K562 (cell line): ENCODE data around the gene PEX5L. TPM values are rescaled to one million over a fixed set of nuclear protein-coding genes. Genes with fewer than 3 reads are reported as not detected.

ENCODE experiments used
- ATAC-seq: fragments of 200-7000 bp; cut with Tn5 transposase; 3 replicates; pipeline ENCODE4 v1.9.1; 2020; ENCODE audit warnings: moderate library complexity
- BruUV-seq: library from RNA; stranded (reverse); fragments of 400-500 nt; replicated peaks from 2 replicates; lab custom pipeline; 2021; lab: Mats Ljungman, UMichigan
- CTCF ChIA-PET: fragments of 300-600 bp; formaldehyde crosslinking; extraction: SDS; loops from one replicate; lab custom pipeline; 2021; ENCODE audit warnings: low intra/inter-chr PET ratio; lab: Yijun Ruan, JAX
- POLR2A ChIA-PET: fragments of 300-600, 350-650 bp; sonication (Branson Sonifier 250); formaldehyde crosslinking; extraction: SDS; loops from one replicate; lab custom pipeline; 2021; ENCODE audit warnings: antibody characterized with exemption, inconsistent platforms; lab: Yijun Ruan, JAX
- DNase-seq, 4 experiments: peaks; one replicate each; pipeline versions ENCODE4 v3.0.0 to v3.0.0-alpha.2; 2011 to 2018; ENCODE audit warnings: low spot score in 3 of 4, mixed read lengths in 3 of 4; ENCODE audit errors: extremely low read depth in 1 of 4
- FAIRE-seq: peaks from 2 replicates; lab custom pipeline; 2011; peaks lifted over from hg19 to GRCh38; lab: Jason Lieb, UNC
- H2AFZ ChIP-seq: 2 replicates; pipeline ENCODE4 v1.6.0; 2011; ENCODE audit warnings: low read depth, low read length, control low read depth, inconsistent platforms
- H3K27ac ChIP-seq: fragments of 200-600 bp; 3 replicates; pipeline ENCODE4 v1.8.0; 2011; ENCODE audit warnings: low read depth, mild to moderate bottlenecking, control low read depth, inconsistent platforms, low read length, moderate library complexity, mixed read lengths; ENCODE audit errors: extremely low read depth
- H3K27me3 ChIP-seq, 2 experiments: fragments of 300-600 bp in 1 of 2; 2 replicates in 1 of 2; 3 replicates in 1 of 2; pipeline versions ENCODE4 v1.6.0 to v1.8.0; 2011; ENCODE audit warnings: inconsistent platforms in 2 of 2, low read length in 2 of 2, mild to moderate bottlenecking in 1 of 2, mixed read lengths in 1 of 2, moderate library complexity in 1 of 2; ENCODE audit not compliant: control insufficient read depth in 2 of 2, insufficient read depth in 2 of 2
- H3K36me3 ChIP-seq: fragments of 300-600 bp; 3 replicates; pipeline ENCODE4 v1.8.0; 2011; ENCODE audit warnings: mild to moderate bottlenecking, low read length, inconsistent platforms; ENCODE audit not compliant: control insufficient read depth, insufficient read depth
- H3K4me1 ChIP-seq, 2 experiments: fragments of 200-600 bp in 1 of 2; replicated peaks in 1 of 2; 2 replicates in 1 of 2; 3 replicates in 1 of 2; pipeline versions ENCODE4 v1.5.1 to v1.8.0; 2011; ENCODE audit warnings: inconsistent platforms in 2 of 2, low read length in 2 of 2, mild to moderate bottlenecking in 1 of 2, mixed read lengths in 1 of 2, moderate library complexity in 1 of 2; ENCODE audit not compliant: control insufficient read depth in 2 of 2, insufficient read depth in 2 of 2
- H3K4me2 ChIP-seq: 2 replicates; pipeline ENCODE4 v1.6.1; 2011; ENCODE audit warnings: low read length, control low read depth, inconsistent platforms, mixed read lengths; ENCODE audit not compliant: insufficient read depth
- H3K4me3 ChIP-seq: fragments of 200-600 bp; sonication (generic), shearing (Covaris generic); 2 replicates; pipeline ENCODE4 v1.5.1; 2016; ENCODE audit warnings: control low read depth, inconsistent platforms
- H3K79me2 ChIP-seq: fragments of 200-600 bp; 3 replicates; pipeline ENCODE4 v1.8.0; 2011; ENCODE audit warnings: low read length, inconsistent platforms; ENCODE audit not compliant: control insufficient read depth, insufficient read depth
- H3K9ac ChIP-seq, 2 experiments: 2 replicates each; pipeline versions ENCODE4 v1.6.0 to v1.6.1; 2011; ENCODE audit warnings: low read depth in 2 of 2, low read length in 2 of 2, control low read depth in 1 of 2, inconsistent platforms in 1 of 2, mild to moderate bottlenecking in 1 of 2, mixed read lengths in 1 of 2; ENCODE audit not compliant: insufficient read depth in 1 of 2
- H3K9me1 ChIP-seq: one replicate; pipeline ENCODE4 v1.6.0; 2011; ENCODE audit warnings: inconsistent platforms, mild to moderate bottlenecking, low read length, moderate library complexity; ENCODE audit not compliant: control insufficient read depth, insufficient read depth
- H3K9me3 ChIP-seq: replicated peaks from 2 replicates; pipeline ENCODE4 v1.5.1; 2011; ENCODE audit warnings: low read depth, low read length, inconsistent platforms; ENCODE audit not compliant: control insufficient read depth, insufficient read depth
- H4K20me1 ChIP-seq: replicated peaks from 2 replicates; pipeline ENCODE4 v1.6.1; 2011; ENCODE audit warnings: low read length, inconsistent platforms, mixed read lengths; ENCODE audit not compliant: control insufficient read depth, insufficient read depth
- AFF4 ChIP-seq: sonication (generic); formaldehyde crosslinking; IDR thresholded peaks from 2 replicates; pipeline ENCODE4 v1.8.0; 2023; ENCODE audit warnings: mild to moderate bottlenecking, missing genetic modification reagents
- ELF1 ChIP-seq: fragments of 200-800 bp; sonication (Bioruptor generic); IDR thresholded peaks from 2 replicates; pipeline ENCODE4 v1.6.1; 2016; ENCODE audit warnings: missing genetic modification characterization, missing compliant biosample characterization
- MCM5 ChIP-seq: fragments of 450-650 bp; IDR thresholded peaks from 2 replicates; pipeline ENCODE4 v1.6.1; 2016; ENCODE audit warnings: low read depth
- WGBS: fragments of 100-300 bp; shearing (Covaris generic); methylation state at CpG from one replicate; pipeline ENCODE4 v1.1.6; 2016; ENCODE audit warnings: low coverage, mixed read lengths; ENCODE audit not compliant: insufficient coverage; ENCODE audit errors: missing lambda C conversion rate; 5-methylcytosine and 5-hydroxymethylcytosine counted together
- in situ Hi-C: fragments of 300-500 bp; cut with MboI; formaldehyde crosslinking; loops from 4 replicates; pipeline ENCODE4 v1.15.0; 2018; ENCODE audit warnings: inconsistent platforms, mixed read lengths
- intact Hi-C: fragments of 100-400 bp; cut with micrococcal nuclease; formaldehyde crosslinking; loops from 2 replicates; pipeline ENCODE4 v1.14.2; 2022
- polyA plus RNA-seq, 8 experiments: library from polyadenylated mRNA; depleted of rRNA in 4 of 8; stranded (reverse) in 5 of 8; unstranded in 3 of 8; fragments of >200 nt; fragmentation: Nextera tagmentation in 2 of 8; fragmentation: Illumina TruSeq in 1 of 8; extraction: Ambion mirVana in 2 of 8; extraction: Trizol in 1 of 8; gene quantifications; 2 replicates each; pipeline versions ENCODE4 v1.2.1 to v1.2.3, GENCODE V29; 2011 to 2014; ENCODE audit warnings: inconsistent platforms in 1 of 8, missing spikeins in 1 of 8
- total RNA-seq, 7 experiments: library from RNA; depleted of rRNA in 6 of 7; stranded (reverse); fragments of >200 nt in 6 of 7; fragmentation: Illumina TruSeq in 2 of 7; extraction: Trizol in 2 of 7; gene quantifications; 2 replicates each; pipeline versions ENCODE4 v1.2.1 to v1.2.3, GENCODE V29; 2011 to 2021; ENCODE audit warnings: low replicate concordance in 1 of 7

PEX5L gene
- total and polyA plus RNA-seq, 9 of the 15 experiments (the other 6 are each of a cell fraction or from before 2014, with no cell fraction given): not detected

- H3K9me1 ChIP-seq: no peaks in the 10 kb centered on the region
- intact Hi-C loops (no loop called here), in situ Hi-C loops (no loop called here)
- H3K4me3 ChIP-seq: no peak overlapping the region
- H3K4me2 ChIP-seq: no peak overlapping the region
- no peaks in the 10 kb centered on the region for H3K4me1 ChIP-seq
- no peaks in the 10 kb centered on the region for H3K79me2 ChIP-seq
- H3K36me3 ChIP-seq: no peaks in the 10 kb centered on the region
- ChIA-PET CTCF (no interaction called here), POLR2A (no interaction called here)
- H3K27ac ChIP-seq: no peak overlapping the region
- FAIRE-seq: no peak
- no peaks in the 10 kb centered on the region for H3K27me3 ChIP-seq
- no peaks in the 10 kb centered on the region for H3K9me3 ChIP-seq
- TF ChIP-seq AFF4 (CRISPR knock-in tag) (no peak), ELF1 (no peak), MCM5 (no peak)
- no peak overlapping the region for H2AFZ ChIP-seq
- no peaks in the 10 kb centered on the region for H4K20me1 ChIP-seq
- no peak for DNase-seq
- 0% methylated on average over 2 of the region's 2 CpGs for WGBS
- no TSS peak for BruUV-seq
- H3K9ac ChIP-seq: no peak overlapping the region
- no peak for ATAC-seq
These were observed 9.7 kb downstream of the PEX5L start for GRCh38 chr3:180026997-180027396.
